HG03571 (cell line): Measurements from ENCODE around the gene IL5RA.

Source experiments
- ATAC-seq: cut with Tn5 transposase; IDR thresholded peaks from one replicate; pipeline ENCODE4 v1.9.1; 2021; ENCODE audit not compliant: unreplicated experiment

Gene IL5RA

GRCh38 chr3:3107858-3108257 lies 2.3 kb downstream of the IL5RA start:
- no peak for ATAC-seq

GRCh38 chr3:3107181-3107580 lies 3.0 kb downstream of the IL5RA start:
- ATAC-seq, result no peak

GRCh38 chr3:3105815-3106214 lies 4.4 kb downstream of the IL5RA start:
- no peak for ATAC-seq

GRCh38 chr3:3105246-3105645 lies 4.9 kb downstream of the IL5RA start:
- ATAC-seq, result no peak

GRCh38 chr3:3102751-3103150 lies 7.4 kb downstream of the IL5RA start:
- ATAC-seq, result no peak

GRCh38 chr3:3101660-3102458 lies 8.3 kb downstream of the IL5RA start:
- ATAC-seq, result peak; percentile 62

GRCh38 chr3:3097958-3098357 lies 12.2 kb downstream of the IL5RA start:
- no peak for ATAC-seq

- peak; percentile 98 for ATAC-seq
These were observed 21.2 kb downstream of the IL5RA start for GRCh38 chr3:3089017-3089416.

GRCh38 chr3:3087716-3088465 lies 22.3 kb downstream of the IL5RA start:
- ATAC-seq, result no peak

- no peak for ATAC-seq
These were observed 22.9 kb downstream of the IL5RA start for GRCh38 chr3:3087279-3087678.

GRCh38 chr3:3086239-3086638 lies 23.9 kb downstream of the IL5RA start:
- no peak for ATAC-seq

- no peak for ATAC-seq
These were observed 24.4 kb downstream of the IL5RA start for GRCh38 chr3:3085782-3086181.

- ATAC-seq, result no peak
These were observed 25.3 kb downstream of the IL5RA start for GRCh38 chr3:3084890-3085289.

- peak; percentile 75 for ATAC-seq
These were observed 27.8 kb downstream of the IL5RA start for GRCh38 chr3:3082234-3082924.

GRCh38 chr3:3081381-3082233 lies 28.6 kb downstream of the IL5RA start:
- ATAC-seq, result peak; percentile 50

- ATAC-seq, result no peak
These were observed 29.9 kb downstream of the IL5RA start for GRCh38 chr3:3080309-3080708.

GRCh38 chr3:3074551-3075257 lies 35.5 kb downstream of the IL5RA start:
- ATAC-seq, result no peak

GRCh38 chr3:3071136-3071535 lies 39.0 kb downstream of the IL5RA start:
- no peak for ATAC-seq

- ATAC-seq, result no peak
These were observed 40.5 kb downstream of the IL5RA start for GRCh38 chr3:3069723-3070122.

GRCh38 chr3:3068358-3068881 lies 41.8 kb downstream of the IL5RA start:
- no peak for ATAC-seq
